Muscle of arm (tissue), 12 donors: ENCODE results near the gene HTT. TPM values are rescaled to one million over a fixed set of nuclear protein-coding genes. Genes with fewer than 3 reads are reported as not detected.
"Not testable (repeated sequence)": the region's sequence is repeated elsewhere in the genome, so short reads cannot be mapped to it uniquely, and the experiment has no call there.

Source experiments
- DNase-seq: peaks from one replicate; pipeline ENCODE4 v3.0.0-alpha.2; 2013
- polyA plus RNA-seq, 12 donors: library from polyadenylated mRNA; unstranded; fragments of 120-200 nt; gene quantifications; one replicate each; pipeline ENCODE4 v1.2.1, GENCODE V29; 2013; ENCODE audit not compliant: insufficient read length in 12 of 12

HTT gene
- polyA plus RNA-seq, 12 donors, result 17.8 to 54.1 (median 26.4) TPM; not detected in 1

GRCh38 chr4:3044870-3045819 lies 29.3 kb upstream of the HTT start:
- DNase-seq, result no peak

GRCh38 chr4:3046162-3046561 lies 28.3 kb upstream of the HTT start:
- no peak for DNase-seq

GRCh38 chr4:3046623-3047022 lies 27.9 kb upstream of the HTT start:
- no peak for DNase-seq

- no peak for DNase-seq
Observed at GRCh38 chr4:3047464-3048286, 26.8 kb upstream of the HTT start.

GRCh38 chr4:3051141-3051897 lies 23.2 kb upstream of the HTT start:
- DNase-seq, result not testable (repeated sequence)

- DNase-seq, result no peak
Observed at GRCh38 chr4:3054169-3054759, 20.2 kb upstream of the HTT start.

GRCh38 chr4:3059943-3060342 lies 14.5 kb upstream of the HTT start:
- DNase-seq, result no peak

- DNase-seq, result no peak
Observed at GRCh38 chr4:3060946-3061345, 13.5 kb upstream of the HTT start.

GRCh38 chr4:3062471-3062870 lies 12.0 kb upstream of the HTT start:
- DNase-seq, result no peak

- DNase-seq, result no peak
Observed at GRCh38 chr4:3065551-3065950, 8.9 kb upstream of the HTT start.

- no peak for DNase-seq
Observed at GRCh38 chr4:3066836-3067400, 7.6 kb upstream of the HTT start.

GRCh38 chr4:3067473-3068001 lies 6.9 kb upstream of the HTT start:
- DNase-seq, result no peak

GRCh38 chr4:3069661-3070199 lies 4.8 kb upstream of the HTT start:
- no peak for DNase-seq

- no peak for DNase-seq
Observed at GRCh38 chr4:3070709-3071500, 3.6 kb upstream of the HTT start.

- DNase-seq, result no peak
Observed at GRCh38 chr4:3071811-3072210, 2.7 kb upstream of the HTT start.

GRCh38 chr4:3073158-3074077 lies 1.1 kb upstream of the HTT start:
- DNase-seq, result no peak

GRCh38 chr4:3074846-3075651 lies 568 bp downstream of the HTT start:
- peak; percentile 62 for DNase-seq

- no peak for DNase-seq
Observed at GRCh38 chr4:3075652-3075981, 1.1 kb downstream of the HTT start.
